ENCODE measurements around the gene TTC34.

Gene TTC34

GRCh38 chr1:2817784-2818564 lies 16.5 kb upstream of the TTC34 start:
- TF ChIP-seq CTCF (IDR thresholded peaks at IDR 0.05) = no peak
- no peak for TF ChIP-seq ZFX (IDR thresholded peaks at IDR 0.05; ENCODE audit: borderline replicate concordance)

GRCh38 chr1:2816786-2817185 lies 15.3 kb upstream of the TTC34 start:
- no peak overlapping the region for H3K27ac ChIP-seq
- TF ChIP-seq ZFX (IDR thresholded peaks at IDR 0.05; ENCODE audit: borderline replicate concordance) (no peak), CTCF (IDR thresholded peaks at IDR 0.05) (no peak)

More at GRCh38 chr1:2817784-2818564, 16.5 kb upstream of the TTC34 start:
- H3K27ac ChIP-seq = no peak overlapping the region

GRCh38 chr1:2815551-2815950 lies 14.1 kb upstream of the TTC34 start:
- TF ChIP-seq CTCF (IDR thresholded peaks at IDR 0.05) (no peak), ZFX (IDR thresholded peaks at IDR 0.05; ENCODE audit: borderline replicate concordance) (no peak)
- no peak overlapping the region for H3K27ac ChIP-seq

- TF ChIP-seq ZFX (IDR thresholded peaks at IDR 0.05; ENCODE audit: borderline replicate concordance) (no peak), CTCF (IDR thresholded peaks at IDR 0.05) (no peak)
- H3K27ac ChIP-seq = no peak overlapping the region
Measured at GRCh38 chr1:2814511-2815075, 13.1 kb upstream of the TTC34 start.

GRCh38 chr1:2812939-2813653 lies 11.6 kb upstream of the TTC34 start:
- TF ChIP-seq CTCF (IDR thresholded peaks at IDR 0.05) (no peak), ZFX (IDR thresholded peaks at IDR 0.05; ENCODE audit: borderline replicate concordance) (no peak)
- H3K27ac ChIP-seq = no peak overlapping the region

GRCh38 chr1:2812136-2812535 lies 10.6 kb upstream of the TTC34 start:
- TF ChIP-seq CTCF (IDR thresholded peaks at IDR 0.05) = no peak
- TF ChIP-seq ZFX (IDR thresholded peaks at IDR 0.05; ENCODE audit: borderline replicate concordance) = no peak
- no peak overlapping the region for H3K27ac ChIP-seq

GRCh38 chr1:2811533-2811918 lies 10.0 kb upstream of the TTC34 start:
- no peak overlapping the region for H3K27ac ChIP-seq
- TF ChIP-seq ZFX (IDR thresholded peaks at IDR 0.05; ENCODE audit: borderline replicate concordance) (no peak), CTCF (IDR thresholded peaks at IDR 0.05) (no peak)
